ENCODE data around the gene COL28A1.

COL28A1 gene

DNA sequence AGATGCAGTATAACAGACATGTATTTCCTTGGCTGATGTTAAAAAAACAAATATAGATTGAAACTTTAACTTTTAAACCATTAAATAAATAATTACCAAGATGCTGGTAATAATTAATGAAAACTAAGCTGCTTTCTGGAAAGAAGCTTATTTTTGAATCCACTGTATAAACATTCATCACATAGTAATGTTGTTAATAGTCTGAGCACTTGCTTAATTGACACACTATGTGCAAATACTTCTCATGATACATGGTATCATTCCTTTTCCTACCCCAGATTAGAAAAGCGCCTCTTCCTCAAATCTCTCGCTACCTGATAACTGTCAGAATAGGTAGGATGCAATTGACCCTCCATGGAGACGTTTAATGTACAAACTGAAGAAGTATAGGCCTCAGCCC lies 15.0 kb upstream of the COL28A1 start:
- H3F3A ChIP-seq (ENCODE audit: control insufficient read depth, insufficient read depth), result no peaks in the 10 kb centered on the region
- TF ChIP-seq, protein P1, sequence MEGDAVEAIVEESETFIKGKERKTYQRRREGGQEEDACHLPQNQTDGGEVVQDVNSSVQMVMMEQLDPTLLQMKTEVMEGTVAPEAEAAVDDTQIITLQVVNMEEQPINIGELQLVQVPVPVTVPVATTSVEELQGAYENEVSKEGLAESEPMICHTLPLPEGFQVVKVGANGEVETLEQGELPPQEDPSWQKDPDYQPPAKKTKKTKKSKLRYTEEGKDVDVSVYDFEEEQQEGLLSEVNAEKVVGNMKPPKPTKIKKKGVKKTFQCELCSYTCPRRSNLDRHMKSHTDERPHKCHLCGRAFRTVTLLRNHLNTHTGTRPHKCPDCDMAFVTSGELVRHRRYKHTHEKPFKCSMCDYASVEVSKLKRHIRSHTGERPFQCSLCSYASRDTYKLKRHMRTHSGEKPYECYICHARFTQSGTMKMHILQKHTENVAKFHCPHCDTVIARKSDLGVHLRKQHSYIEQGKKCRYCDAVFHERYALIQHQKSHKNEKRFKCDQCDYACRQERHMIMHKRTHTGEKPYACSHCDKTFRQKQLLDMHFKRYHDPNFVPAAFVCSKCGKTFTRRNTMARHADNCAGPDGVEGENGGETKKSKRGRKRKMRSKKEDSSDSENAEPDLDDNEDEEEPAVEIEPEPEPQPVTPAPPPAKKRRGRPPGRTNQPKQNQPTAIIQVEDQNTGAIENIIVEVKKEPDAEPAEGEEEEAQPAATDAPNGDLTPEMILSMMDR (IDR thresholded peaks at IDR 0.05; ENCODE audit: low read depth, low read length, poor library complexity, severe bottlenecking), result no peak
- no peak for TF ChIP-seq EZH2phosphoT487 (IDR thresholded peaks at IDR 0.05; ENCODE audit: borderline replicate concordance, low read length)
- no peaks in the 10 kb centered on the region for H3K9me3 ChIP-seq (ENCODE audit: control insufficient read depth, insufficient read depth, low read length)
- H3K27me3 ChIP-seq (ENCODE audit: control insufficient read depth, low read length), result no peaks in the 10 kb centered on the region
- H3K4me1 ChIP-seq (ENCODE audit: control insufficient read depth, low read length), result peaks cover 10% of the 10 kb centered on the region
- H3K27ac ChIP-seq (ENCODE audit: low read depth, low read length), result no peak overlapping the region
- no peaks in the 10 kb centered on the region for H3K36me3 ChIP-seq (ENCODE audit: control insufficient read depth, low read length)
- H4K20me1 ChIP-seq (ENCODE audit: control insufficient read depth, insufficient read depth, low read depth, low read length), result no peaks in the 10 kb centered on the region
- no peaks in the 10 kb centered on the region for H3K9me2 ChIP-seq (replicated peaks; ENCODE audit: control insufficient read depth, low read length)
- no peak overlapping the region for H3K4me3 ChIP-seq (ENCODE audit: low read length)
- no peak overlapping the region for H3K4me2 ChIP-seq (ENCODE audit: low read length)
- H3K79me2 ChIP-seq (ENCODE audit: control insufficient read depth, low read length), result no peaks in the 10 kb centered on the region

DNA sequence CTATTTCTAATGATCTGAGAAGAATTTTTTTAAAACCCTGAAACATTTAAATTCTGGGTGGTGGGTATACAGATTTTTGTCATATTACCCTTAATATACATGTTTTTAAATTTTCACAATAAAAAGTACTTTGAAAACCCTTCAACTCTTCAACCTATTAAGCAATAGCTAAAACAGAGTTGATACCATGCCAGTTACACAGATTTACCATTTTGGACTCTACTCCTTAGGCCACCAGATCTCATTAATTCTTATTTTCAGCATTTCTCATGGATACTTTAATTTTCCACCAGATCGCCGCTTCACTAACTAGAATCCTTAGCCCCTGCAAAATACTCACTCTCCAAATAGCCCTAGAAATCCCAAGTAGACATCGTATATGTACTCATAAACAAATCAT lies 12.7 kb upstream of the COL28A1 start:
- no peaks in the 10 kb centered on the region for H3K27me3 ChIP-seq (ENCODE audit: control insufficient read depth, low read length)
- no peaks in the 10 kb centered on the region for H3K9me3 ChIP-seq (ENCODE audit: control insufficient read depth, insufficient read depth, low read length)
- H3K4me2 ChIP-seq (ENCODE audit: low read length), result no peak overlapping the region
- H3K4me3 ChIP-seq (ENCODE audit: low read length), result no peak overlapping the region
- no peaks in the 10 kb centered on the region for H3K9me2 ChIP-seq (replicated peaks; ENCODE audit: control insufficient read depth, low read length)
- no peaks in the 10 kb centered on the region for H3K36me3 ChIP-seq (ENCODE audit: control insufficient read depth, low read length)
- no peaks in the 10 kb centered on the region for H3K79me2 ChIP-seq (ENCODE audit: control insufficient read depth, low read length)
- no peak overlapping the region for H3K27ac ChIP-seq (ENCODE audit: low read depth, low read length)
- no peaks in the 10 kb centered on the region for H4K20me1 ChIP-seq (ENCODE audit: control insufficient read depth, insufficient read depth, low read depth, low read length)
- no peaks in the 10 kb centered on the region for H3K4me1 ChIP-seq (ENCODE audit: control insufficient read depth, low read length)
- H3F3A ChIP-seq (ENCODE audit: control insufficient read depth, insufficient read depth), result no peaks in the 10 kb centered on the region
- no peak for TF ChIP-seq EZH2phosphoT487 (IDR thresholded peaks at IDR 0.05; ENCODE audit: borderline replicate concordance, low read length)
- TF ChIP-seq, protein P1 (IDR thresholded peaks at IDR 0.05; ENCODE audit: low read depth, low read length, poor library complexity, severe bottlenecking), result no peak

DNA sequence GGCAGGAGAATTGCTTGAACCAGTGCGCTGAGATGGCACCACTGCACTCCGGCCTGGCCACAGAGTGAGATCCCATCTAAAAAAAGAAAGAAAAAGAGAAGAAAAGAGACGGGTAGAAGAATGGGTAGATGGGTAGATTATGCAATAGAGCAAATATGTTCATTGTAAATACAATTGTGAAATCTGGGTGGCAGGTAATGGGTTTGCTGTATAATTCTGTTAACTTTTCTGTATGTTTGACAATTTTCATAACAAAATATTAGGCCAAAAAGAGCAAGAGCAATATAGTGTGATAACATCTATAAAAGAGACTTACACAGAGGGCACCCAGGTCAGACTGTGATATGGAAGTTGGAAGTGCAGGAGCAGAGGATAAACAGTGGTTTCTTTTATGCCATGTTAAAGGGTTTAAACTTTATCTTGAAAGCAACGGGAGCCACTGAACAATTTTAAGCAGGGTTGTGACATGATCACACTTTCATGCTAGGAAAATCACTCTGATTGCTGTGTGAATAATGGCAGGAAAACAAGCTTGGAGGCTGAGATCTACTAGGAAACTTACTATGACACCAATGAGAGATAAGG lies 6.7 kb upstream of the COL28A1 start:
- H3K27ac ChIP-seq (ENCODE audit: low read depth, low read length), result no peak overlapping the region
- no peaks in the 10 kb centered on the region for H3K9me2 ChIP-seq (replicated peaks; ENCODE audit: control insufficient read depth, low read length)
- no peak overlapping the region for H3K4me3 ChIP-seq (ENCODE audit: low read length)
- no peaks in the 10 kb centered on the region for H3K36me3 ChIP-seq (ENCODE audit: control insufficient read depth, low read length)
- no peak overlapping the region for H3K4me2 ChIP-seq (ENCODE audit: low read length)
- TF ChIP-seq, protein P1 (IDR thresholded peaks at IDR 0.05; ENCODE audit: low read depth, low read length, poor library complexity, severe bottlenecking), result no peak
- no peak for TF ChIP-seq EZH2phosphoT487 (IDR thresholded peaks at IDR 0.05; ENCODE audit: borderline replicate concordance, low read length)
- H3F3A ChIP-seq (ENCODE audit: control insufficient read depth, insufficient read depth), result no peaks in the 10 kb centered on the region
- H3K4me1 ChIP-seq (ENCODE audit: control insufficient read depth, low read length), result no peaks in the 10 kb centered on the region
- H3K79me2 ChIP-seq (ENCODE audit: control insufficient read depth, low read length), result no peaks in the 10 kb centered on the region
- no peaks in the 10 kb centered on the region for H4K20me1 ChIP-seq (ENCODE audit: control insufficient read depth, insufficient read depth, low read depth, low read length)
- H3K9me3 ChIP-seq (ENCODE audit: control insufficient read depth, insufficient read depth, low read length), result no peaks in the 10 kb centered on the region
- H3K27me3 ChIP-seq (ENCODE audit: control insufficient read depth, low read length), result no peaks in the 10 kb centered on the region

Measured in DOHH2 (cell line).